HepG2 (cell line): ENCODE results near the gene ANGPTL2.

Experiments
- MTF2 ChIP-seq: sonication (generic); formaldehyde crosslinking; IDR thresholded peaks from 2 replicates; pipeline ENCODE4 v1.5.0; 2020; ENCODE audit warnings: missing genetic modification reagents, borderline replicate concordance
- POLR2AphosphoS5 ChIP-seq: IDR thresholded peaks from 2 replicates; pipeline ENCODE4 v1.6.1; 2012; ENCODE audit warnings: low read depth, low read length
- RFX1 ChIP-seq: fragments of 450-650 bp; IDR thresholded peaks from 2 replicates; pipeline ENCODE4 v1.6.1; 2017
- STAT5B ChIP-seq: sonication (generic); formaldehyde crosslinking; IDR thresholded peaks from 2 replicates; pipeline ENCODE4 v1.4.0; 2020; ENCODE audit warnings: missing genetic modification reagents
- YEATS2 ChIP-seq: sonication (generic); formaldehyde crosslinking; IDR thresholded peaks from 2 replicates; pipeline ENCODE4 v1.4.0; 2020; ENCODE audit warnings: missing genetic modification reagents, borderline replicate concordance
- ZBTB21 ChIP-seq: sonication (generic); formaldehyde crosslinking; IDR thresholded peaks from 2 replicates; pipeline ENCODE4 v1.4.0; 2020; ENCODE audit warnings: missing genetic modification reagents
- ZNF768 ChIP-seq: sonication (generic); formaldehyde crosslinking; IDR thresholded peaks from 2 replicates; pipeline ENCODE4 v1.4.0; 2020; ENCODE audit warnings: missing genetic modification reagents
- ZZZ3 ChIP-seq: sonication (generic); formaldehyde crosslinking; IDR thresholded peaks from 2 replicates; pipeline ENCODE4 v1.4.0; 2020; ENCODE audit warnings: missing genetic modification reagents, mild to moderate bottlenecking, borderline replicate concordance
- TF ChIP-seq, protein P1 (sequence below): sonication (generic); formaldehyde crosslinking; IDR thresholded peaks from 2 replicates; pipeline ENCODE4 v1.4.0; 2020; ENCODE audit warnings: missing genetic modification reagents
- TF ChIP-seq, protein P2 (sequence below): sonication (generic); formaldehyde crosslinking; IDR thresholded peaks from 2 replicates; pipeline ENCODE4 v1.8.0; 2022; ENCODE audit warnings: missing genetic modification reagents, mild to moderate bottlenecking, borderline replicate concordance
- TF ChIP-seq, protein P3 (sequence below): sonication (generic); formaldehyde crosslinking; IDR thresholded peaks from 2 replicates; pipeline ENCODE4 v1.5.0; 2020; ENCODE audit warnings: mild to moderate bottlenecking, missing genetic modification reagents, moderate library complexity
- TF ChIP-seq, protein P4 (sequence below): sonication (generic); formaldehyde crosslinking; IDR thresholded peaks from 2 replicates; pipeline ENCODE4 v1.9.0; 2021; ENCODE audit warnings: missing genetic modification reagents, mild to moderate bottlenecking, borderline replicate concordance
- TF ChIP-seq, protein P5 (sequence below): sonication (generic); formaldehyde crosslinking; conservative IDR thresholded peaks from 2 replicates; pipeline ENCODE4 v1.8.1; 2023; ENCODE audit warnings: missing genetic modification reagents

DNA sequence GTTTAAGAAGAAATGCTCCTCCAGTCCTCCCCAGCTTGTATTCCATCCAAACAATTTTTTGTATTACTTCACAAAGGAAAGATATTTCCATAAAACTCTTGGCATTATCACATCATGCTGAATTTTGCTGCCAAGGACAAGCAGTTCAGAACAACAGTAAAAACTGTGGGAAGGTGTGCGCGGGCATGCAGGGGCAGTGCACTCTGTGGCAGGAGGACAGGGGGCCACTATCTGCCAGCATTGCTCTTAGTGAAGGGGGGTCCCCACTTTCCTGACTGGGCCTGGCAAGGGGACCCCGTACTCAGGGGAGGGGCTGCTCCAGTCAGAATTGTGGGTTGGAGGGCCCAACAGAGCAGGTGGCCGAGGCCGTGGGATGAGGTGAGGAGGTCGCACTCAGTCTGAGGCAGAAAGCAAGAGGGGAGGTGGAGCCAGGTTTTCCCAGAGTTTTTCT lies 32.8 kb downstream of the ANGPTL2 start:
- TF ChIP-seq, protein P1, sequence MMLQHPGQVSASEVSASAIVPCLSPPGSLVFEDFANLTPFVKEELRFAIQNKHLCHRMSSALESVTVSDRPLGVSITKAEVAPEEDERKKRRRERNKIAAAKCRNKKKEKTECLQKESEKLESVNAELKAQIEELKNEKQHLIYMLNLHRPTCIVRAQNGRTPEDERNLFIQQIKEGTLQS (CRISPR knock-in tag), result no peak
- TF ChIP-seq ZBTB21 (CRISPR knock-in tag) (no peak), ZNF768 (CRISPR knock-in tag) (no peak), RFX1 (no peak), YEATS2 (CRISPR knock-in tag) (no peak), ZZZ3 (no peak), MTF2 (CRISPR knock-in tag) (no peak), POLR2AphosphoS5 (no peak), STAT5B (CRISPR knock-in tag) (no peak)
- TF ChIP-seq, protein P2, sequence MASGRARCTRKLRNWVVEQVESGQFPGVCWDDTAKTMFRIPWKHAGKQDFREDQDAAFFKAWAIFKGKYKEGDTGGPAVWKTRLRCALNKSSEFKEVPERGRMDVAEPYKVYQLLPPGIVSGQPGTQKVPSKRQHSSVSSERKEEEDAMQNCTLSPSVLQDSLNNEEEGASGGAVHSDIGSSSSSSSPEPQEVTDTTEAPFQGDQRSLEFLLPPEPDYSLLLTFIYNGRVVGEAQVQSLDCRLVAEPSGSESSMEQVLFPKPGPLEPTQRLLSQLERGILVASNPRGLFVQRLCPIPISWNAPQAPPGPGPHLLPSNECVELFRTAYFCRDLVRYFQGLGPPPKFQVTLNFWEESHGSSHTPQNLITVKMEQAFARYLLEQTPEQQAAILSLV (CRISPR knock-in tag), result no peak
- TF ChIP-seq, protein P3, sequence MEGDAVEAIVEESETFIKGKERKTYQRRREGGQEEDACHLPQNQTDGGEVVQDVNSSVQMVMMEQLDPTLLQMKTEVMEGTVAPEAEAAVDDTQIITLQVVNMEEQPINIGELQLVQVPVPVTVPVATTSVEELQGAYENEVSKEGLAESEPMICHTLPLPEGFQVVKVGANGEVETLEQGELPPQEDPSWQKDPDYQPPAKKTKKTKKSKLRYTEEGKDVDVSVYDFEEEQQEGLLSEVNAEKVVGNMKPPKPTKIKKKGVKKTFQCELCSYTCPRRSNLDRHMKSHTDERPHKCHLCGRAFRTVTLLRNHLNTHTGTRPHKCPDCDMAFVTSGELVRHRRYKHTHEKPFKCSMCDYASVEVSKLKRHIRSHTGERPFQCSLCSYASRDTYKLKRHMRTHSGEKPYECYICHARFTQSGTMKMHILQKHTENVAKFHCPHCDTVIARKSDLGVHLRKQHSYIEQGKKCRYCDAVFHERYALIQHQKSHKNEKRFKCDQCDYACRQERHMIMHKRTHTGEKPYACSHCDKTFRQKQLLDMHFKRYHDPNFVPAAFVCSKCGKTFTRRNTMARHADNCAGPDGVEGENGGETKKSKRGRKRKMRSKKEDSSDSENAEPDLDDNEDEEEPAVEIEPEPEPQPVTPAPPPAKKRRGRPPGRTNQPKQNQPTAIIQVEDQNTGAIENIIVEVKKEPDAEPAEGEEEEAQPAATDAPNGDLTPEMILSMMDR (CRISPR knock-in tag), result no peak
- TF ChIP-seq, protein P4, sequence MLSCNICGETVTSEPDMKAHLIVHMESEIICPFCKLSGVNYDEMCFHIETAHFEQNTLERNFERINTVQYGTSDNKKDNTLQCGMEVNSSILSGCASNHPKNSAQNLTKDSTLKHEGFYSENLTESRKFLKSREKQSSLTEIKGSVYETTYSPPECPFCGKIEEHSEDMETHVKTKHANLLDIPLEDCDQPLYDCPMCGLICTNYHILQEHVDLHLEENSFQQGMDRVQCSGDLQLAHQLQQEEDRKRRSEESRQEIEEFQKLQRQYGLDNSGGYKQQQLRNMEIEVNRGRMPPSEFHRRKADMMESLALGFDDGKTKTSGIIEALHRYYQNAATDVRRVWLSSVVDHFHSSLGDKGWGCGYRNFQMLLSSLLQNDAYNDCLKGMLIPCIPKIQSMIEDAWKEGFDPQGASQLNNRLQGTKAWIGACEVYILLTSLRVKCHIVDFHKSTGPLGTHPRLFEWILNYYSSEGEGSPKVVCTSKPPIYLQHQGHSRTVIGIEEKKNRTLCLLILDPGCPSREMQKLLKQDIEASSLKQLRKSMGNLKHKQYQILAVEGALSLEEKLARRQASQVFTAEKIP (CRISPR knock-in tag), result no peak
- TF ChIP-seq, protein P5, sequence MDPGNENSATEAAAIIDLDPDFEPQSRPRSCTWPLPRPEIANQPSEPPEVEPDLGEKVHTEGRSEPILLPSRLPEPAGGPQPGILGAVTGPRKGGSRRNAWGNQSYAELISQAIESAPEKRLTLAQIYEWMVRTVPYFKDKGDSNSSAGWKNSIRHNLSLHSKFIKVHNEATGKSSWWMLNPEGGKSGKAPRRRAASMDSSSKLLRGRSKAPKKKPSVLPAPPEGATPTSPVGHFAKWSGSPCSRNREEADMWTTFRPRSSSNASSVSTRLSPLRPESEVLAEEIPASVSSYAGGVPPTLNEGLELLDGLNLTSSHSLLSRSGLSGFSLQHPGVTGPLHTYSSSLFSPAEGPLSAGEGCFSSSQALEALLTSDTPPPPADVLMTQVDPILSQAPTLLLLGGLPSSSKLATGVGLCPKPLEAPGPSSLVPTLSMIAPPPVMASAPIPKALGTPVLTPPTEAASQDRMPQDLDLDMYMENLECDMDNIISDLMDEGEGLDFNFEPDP (CRISPR knock-in tag), result no peak
